LHCN-M2 (cell line): Measurements from ENCODE around the gene OR4C5. TPM values are rescaled to one million over a fixed set of nuclear protein-coding genes. Genes with fewer than 3 reads are reported as not detected.
"Not testable (repeated sequence)": the region's sequence is repeated elsewhere in the genome, so short reads cannot be mapped to it uniquely, and the experiment has no call there.

Experiments used
- DNase-seq: peaks from one replicate; pipeline ENCODE4 v3.0.0-alpha.2; 2012; ENCODE audit warnings: low read depth
- polyA plus RNA-seq: library from polyadenylated mRNA; unstranded; fragments of >200 nt; gene quantifications from one replicate; pipeline ENCODE4 v1.2.1, GENCODE V29; 2012; ENCODE audit warnings: missing spikeins
- total RNA-seq: library from RNA; depleted of rRNA; stranded (reverse); fragments of >200 nt; gene quantifications from 2 replicates; pipeline ENCODE4 v1.2.3, GENCODE V29; 2014; rRNA removed

Gene OR4C5
- total RNA-seq: not detected in 2 replicates
- polyA plus RNA-seq: not detected

GRCh38 chr11:48366365-48366764 lies at the start of gene OR4C5:
Gene OR4C5 (minus strand): TSS chr11:48366465. CDS start chr11:48366465, 0 bp downstream.
- no peak for DNase-seq

DNA sequence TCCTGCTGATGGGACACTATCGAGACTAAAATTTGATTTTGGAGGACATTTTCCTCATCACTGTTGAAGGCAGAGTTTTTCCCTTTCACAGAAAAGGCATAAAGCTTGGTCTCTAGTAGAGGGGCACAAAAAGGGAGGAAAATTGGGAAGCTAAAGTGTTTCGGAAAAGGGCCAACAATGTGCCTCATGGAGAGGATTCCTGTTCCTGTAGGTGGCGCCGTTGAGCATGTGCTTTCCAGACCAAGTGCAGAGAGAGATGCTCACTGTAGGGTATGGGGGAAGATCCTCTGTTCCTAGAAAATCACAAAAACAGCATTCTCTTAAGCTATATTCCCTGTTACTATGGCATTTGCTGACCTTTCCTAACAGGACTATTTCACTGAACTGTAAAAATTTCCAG lies 18.4 kb upstream of the OR4C5 start:
- DNase-seq: no peak

- not testable (repeated sequence) for DNase-seq
These were observed 17.9 kb upstream of the OR4C5 start for GRCh38 chr11:48384151-48384550.

DNA sequence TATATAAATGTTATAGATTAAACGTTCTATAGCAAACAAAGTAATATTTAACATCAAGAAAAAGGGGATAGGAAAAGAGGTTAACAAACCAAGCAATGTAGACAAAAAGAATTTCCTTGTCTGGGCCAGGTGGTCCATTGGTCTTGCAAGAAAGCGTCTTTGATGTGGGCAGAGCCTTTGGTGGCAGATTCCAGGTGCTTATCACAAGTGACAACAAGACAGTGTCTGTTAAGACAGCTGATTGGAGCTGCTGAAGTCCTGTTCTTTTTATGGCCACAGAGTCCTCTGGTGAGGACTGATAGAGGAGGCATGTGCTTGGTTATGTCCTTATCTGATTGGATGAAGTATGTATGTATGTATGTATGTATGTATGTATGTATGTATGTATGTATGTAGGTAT lies 5.0 kb downstream of the OR4C5 start:
- not testable (repeated sequence) for DNase-seq

DNA sequence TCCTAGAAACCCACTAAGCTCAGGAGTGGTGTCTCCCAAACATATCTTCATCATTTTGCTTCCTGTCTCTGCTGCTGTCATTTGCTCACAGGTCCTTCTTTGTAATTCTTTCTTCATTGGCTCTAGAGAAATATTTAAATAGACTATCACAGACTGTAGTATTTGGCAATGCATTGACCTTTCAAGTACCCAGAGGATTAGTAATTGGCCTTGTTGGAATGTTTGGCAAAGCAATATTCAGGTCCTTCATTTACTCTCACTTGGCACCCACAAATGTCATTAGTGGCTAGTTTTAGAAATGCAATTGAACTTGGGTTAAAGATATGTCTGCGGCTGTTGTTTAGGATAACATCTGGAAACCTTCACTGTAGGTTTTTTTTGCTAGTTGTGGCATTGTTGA lies 11.6 kb downstream of the OR4C5 start:
- no peak for DNase-seq

- DNase-seq: no peak
These were observed 12.3 kb downstream of the OR4C5 start for GRCh38 chr11:48354013-48354412.

DNA sequence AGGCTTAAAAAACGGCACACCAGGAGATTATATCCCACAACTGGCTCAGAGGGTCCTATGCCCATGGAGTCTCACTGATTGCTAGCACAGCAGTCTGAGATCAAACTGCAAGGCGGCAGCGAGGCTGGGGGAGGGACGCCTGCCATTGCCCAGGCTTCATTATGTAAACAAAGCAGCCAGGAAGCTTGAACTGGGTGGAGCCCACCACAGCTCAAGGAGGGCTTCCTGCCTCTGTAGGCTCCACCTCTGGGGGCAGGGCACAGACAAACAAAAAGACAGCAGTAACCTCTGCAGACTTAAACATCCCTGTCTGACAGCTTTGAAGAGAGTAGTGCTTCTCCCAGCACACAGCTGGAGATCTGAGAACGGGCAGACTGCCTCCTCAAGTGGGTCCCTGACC lies 20.0 kb downstream of the OR4C5 start:
- DNase-seq: not testable (repeated sequence)

GRCh38 chr11:48342505-48342904 lies 23.8 kb downstream of the OR4C5 start:
- not testable (repeated sequence) for DNase-seq

GRCh38 chr11:48341466-48341865 lies 24.8 kb downstream of the OR4C5 start:
- DNase-seq: no peak

- not testable (repeated sequence) for DNase-seq
These were observed 41.6 kb downstream of the OR4C5 start, which contains the start of gene OR4C3 for GRCh38 chr11:48324620-48325019. Gene OR4C3 (plus strand): TSS chr11:48324920. CDS start chr11:48325022, 102 bp downstream.

DNA sequence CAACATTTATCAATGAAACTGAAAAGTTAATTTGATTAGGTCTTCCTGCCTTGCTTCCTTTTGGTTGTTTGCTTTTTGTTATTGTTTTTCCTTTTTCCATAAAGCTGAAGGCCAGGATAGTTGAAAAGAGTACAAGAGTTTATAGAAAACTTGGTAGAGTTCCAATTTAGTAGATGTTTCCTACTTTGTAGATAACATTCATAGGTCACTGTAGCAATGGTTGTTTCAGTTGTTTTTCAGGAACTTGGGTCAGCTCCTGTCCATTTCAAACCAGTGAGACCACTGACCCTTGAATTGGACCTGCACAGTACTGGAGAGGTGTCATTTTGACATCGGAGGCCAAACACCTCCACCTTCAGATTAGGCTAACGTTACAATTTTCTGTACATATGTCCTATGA lies 46.5 kb downstream of the OR4C5 start:
- DNase-seq: not testable (repeated sequence)

Other genes starting within 250 kb of the OR4C5 start
- gene OR4B1, start 149.7 kb downstream of the OR4C5 start, total RNA-seq: not detected in 2 replicates
- gene OR4X2, start 121.4 kb downstream of the OR4C5 start, total RNA-seq: not detected in 2 replicates
- gene OR4X1, start 102.6 kb downstream of the OR4C5 start, total RNA-seq: not detected in 2 replicates
- gene OR4S1, start 60.2 kb downstream of the OR4C5 start, total RNA-seq: not detected in 2 replicates
- not detected in 2 replicates for gene OR4C3, start 41.5 kb downstream of the OR4C5 start, total RNA-seq
- not detected in 2 replicates for gene OR4A47, start 122.3 kb upstream of the OR4C5 start, total RNA-seq